Epithelial cell of proximal tubule (primary cell): Measurements from ENCODE around the gene NEU1. TPM values are rescaled to one million over a fixed set of nuclear protein-coding genes. Genes with fewer than 3 reads are reported as not detected.
"Not testable (repeated sequence)": the region's sequence is repeated elsewhere in the genome, so short reads cannot be mapped to it uniquely, and the experiment has no call there.

Experiments used
- DNase-seq: peaks from one replicate; pipeline ENCODE4 v3.0.0-alpha.2; 2011; ENCODE audit warnings: low read depth
- H3K4me3 ChIP-seq: 2 replicates; pipeline ENCODE4 v1.5.1; 2011; ENCODE audit warnings: low read depth, mild to moderate bottlenecking, low read length
- total RNA-seq: library from RNA; depleted of rRNA; stranded (reverse); fragments of >200 nt; gene quantifications from 2 replicates; pipeline ENCODE4 v1.2.3, GENCODE V29; 2015
- TF ChIP-seq, protein P1 (sequence below): conservative IDR thresholded peaks from 2 replicates; pipeline ENCODE4 v1.5.1; 2012; ENCODE audit warnings: low read depth, mild to moderate bottlenecking, low read length

The NEU1 gene
- total RNA-seq, 1 donor from 2014 or later: 65.2 TPM

GRCh38 chr6:31861919-31862343, 690 bp downstream of the NEU1 start:
- no peak for DNase-seq
- TF ChIP-seq, protein P1, sequence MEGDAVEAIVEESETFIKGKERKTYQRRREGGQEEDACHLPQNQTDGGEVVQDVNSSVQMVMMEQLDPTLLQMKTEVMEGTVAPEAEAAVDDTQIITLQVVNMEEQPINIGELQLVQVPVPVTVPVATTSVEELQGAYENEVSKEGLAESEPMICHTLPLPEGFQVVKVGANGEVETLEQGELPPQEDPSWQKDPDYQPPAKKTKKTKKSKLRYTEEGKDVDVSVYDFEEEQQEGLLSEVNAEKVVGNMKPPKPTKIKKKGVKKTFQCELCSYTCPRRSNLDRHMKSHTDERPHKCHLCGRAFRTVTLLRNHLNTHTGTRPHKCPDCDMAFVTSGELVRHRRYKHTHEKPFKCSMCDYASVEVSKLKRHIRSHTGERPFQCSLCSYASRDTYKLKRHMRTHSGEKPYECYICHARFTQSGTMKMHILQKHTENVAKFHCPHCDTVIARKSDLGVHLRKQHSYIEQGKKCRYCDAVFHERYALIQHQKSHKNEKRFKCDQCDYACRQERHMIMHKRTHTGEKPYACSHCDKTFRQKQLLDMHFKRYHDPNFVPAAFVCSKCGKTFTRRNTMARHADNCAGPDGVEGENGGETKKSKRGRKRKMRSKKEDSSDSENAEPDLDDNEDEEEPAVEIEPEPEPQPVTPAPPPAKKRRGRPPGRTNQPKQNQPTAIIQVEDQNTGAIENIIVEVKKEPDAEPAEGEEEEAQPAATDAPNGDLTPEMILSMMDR: no peak

DNA sequence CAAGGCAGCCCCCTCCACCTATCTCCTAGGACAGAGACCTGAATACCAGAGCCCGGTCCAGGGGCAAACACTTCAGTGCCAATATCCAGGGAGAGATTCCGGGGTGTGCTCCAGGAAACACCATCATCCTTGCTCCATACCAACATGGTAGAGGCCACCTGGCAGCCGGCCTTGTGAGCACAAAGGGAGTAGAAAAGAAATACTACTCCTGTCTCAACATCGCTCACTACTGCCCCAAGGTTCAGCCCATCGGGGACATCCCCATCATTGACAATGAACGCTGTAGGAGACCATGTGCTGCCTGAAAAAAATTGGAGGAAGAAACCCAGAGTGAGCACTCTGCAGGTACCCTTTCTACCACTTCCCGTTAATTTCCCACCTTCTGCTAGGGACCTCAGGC, 1.5 kb downstream of the NEU1 start:
- H3K4me3 ChIP-seq: no peak overlapping the region
- DNase-seq: no peak
- TF ChIP-seq, protein P1: no peak

More at GRCh38 chr6:31861919-31862343, 690 bp downstream of the NEU1 start:
- H3K4me3 ChIP-seq: peak overlapping the region; percentile 90

DNA sequence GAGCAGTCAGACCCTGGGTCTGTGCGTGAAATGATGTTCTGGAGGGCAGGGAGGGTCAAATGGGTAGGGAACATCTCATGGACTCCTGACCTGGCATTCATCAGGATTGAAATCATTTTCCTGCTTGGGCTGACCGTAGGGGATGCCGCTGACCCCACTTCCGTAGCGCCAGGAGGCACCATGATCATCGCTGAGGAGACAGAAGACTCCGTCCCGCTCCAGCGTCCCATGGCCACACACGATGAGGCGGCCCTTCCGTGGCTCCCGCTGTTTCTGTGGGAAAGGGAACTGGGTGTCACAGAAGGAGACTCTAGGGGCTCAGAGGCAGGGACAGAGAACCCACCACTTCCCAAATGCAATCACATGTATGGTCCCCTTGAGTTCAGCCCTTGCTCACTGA, 2.3 kb downstream of the NEU1 start:
- no peak overlapping the region for H3K4me3 ChIP-seq
- TF ChIP-seq, protein P1: no peak
- DNase-seq: no peak

- TF ChIP-seq, protein P1: no peak
- no peak overlapping the region for H3K4me3 ChIP-seq
- no peak for DNase-seq
Measured at GRCh38 chr6:31859923-31860322, 2.7 kb downstream of the NEU1 start.

- no peak overlapping the region for H3K4me3 ChIP-seq
- TF ChIP-seq, protein P1: no peak
- DNase-seq: no peak
Measured at GRCh38 chr6:31858707-31859106, 3.9 kb downstream of the NEU1 start.

DNA sequence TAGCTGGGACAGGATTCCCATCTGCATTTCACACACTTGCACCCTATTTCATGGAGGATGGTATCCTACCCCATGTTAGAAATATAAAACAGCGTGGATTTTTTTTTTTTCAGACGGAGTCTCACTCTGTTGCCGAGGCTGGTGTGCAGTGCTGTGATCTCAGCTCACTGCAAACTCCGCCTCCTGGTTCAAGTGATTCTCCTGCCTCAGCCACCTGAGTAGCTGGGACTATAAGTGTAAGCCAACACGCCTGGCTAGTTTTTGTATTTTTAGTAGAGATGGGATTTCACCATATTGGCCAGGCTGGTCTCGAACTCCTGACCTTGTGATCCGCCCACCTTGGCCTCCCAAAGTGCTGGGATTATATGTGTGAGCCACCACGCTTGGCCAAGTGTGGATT, 4.8 kb downstream of the NEU1 start:
- DNase-seq, H3K4me3 ChIP-seq: not testable (repeated sequence)

GRCh38 chr6:31851980-31852718, 10.5 kb downstream of the NEU1 start:
- not testable (repeated sequence) for DNase-seq, H3K4me3 ChIP-seq

- TF ChIP-seq, protein P1: no peak
- DNase-seq: peak; percentile 99
Measured at GRCh38 chr6:31851485-31851832, 11.2 kb downstream of the NEU1 start.

More at GRCh38 chr6:31851485-31851832, 11.2 kb downstream of the NEU1 start:
- peak overlapping the region; percentile 28 for H3K4me3 ChIP-seq
